Measurements from ENCODE around the gene GNAO1.

DNA sequence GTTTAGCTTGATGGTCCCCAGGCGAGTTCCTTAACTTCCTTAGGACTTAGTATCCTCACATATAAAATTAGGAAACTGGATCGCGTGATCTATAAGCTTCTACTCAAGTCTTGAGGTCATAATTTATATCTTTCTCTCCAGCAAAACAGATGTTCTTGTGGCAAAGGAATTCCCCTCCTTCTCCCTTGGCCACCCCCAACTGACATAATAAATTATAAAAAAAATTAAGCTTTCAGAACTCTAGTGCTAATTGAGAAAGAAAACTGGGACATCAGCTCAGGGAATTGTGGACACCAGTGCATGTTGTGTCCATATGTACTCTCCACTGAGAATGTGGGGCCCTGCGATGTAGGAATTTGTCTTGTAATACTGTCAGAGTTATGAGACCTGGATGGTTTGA, 13.5 kb downstream of the GNAO1 start:
- TF ChIP-seq, protein P1, sequence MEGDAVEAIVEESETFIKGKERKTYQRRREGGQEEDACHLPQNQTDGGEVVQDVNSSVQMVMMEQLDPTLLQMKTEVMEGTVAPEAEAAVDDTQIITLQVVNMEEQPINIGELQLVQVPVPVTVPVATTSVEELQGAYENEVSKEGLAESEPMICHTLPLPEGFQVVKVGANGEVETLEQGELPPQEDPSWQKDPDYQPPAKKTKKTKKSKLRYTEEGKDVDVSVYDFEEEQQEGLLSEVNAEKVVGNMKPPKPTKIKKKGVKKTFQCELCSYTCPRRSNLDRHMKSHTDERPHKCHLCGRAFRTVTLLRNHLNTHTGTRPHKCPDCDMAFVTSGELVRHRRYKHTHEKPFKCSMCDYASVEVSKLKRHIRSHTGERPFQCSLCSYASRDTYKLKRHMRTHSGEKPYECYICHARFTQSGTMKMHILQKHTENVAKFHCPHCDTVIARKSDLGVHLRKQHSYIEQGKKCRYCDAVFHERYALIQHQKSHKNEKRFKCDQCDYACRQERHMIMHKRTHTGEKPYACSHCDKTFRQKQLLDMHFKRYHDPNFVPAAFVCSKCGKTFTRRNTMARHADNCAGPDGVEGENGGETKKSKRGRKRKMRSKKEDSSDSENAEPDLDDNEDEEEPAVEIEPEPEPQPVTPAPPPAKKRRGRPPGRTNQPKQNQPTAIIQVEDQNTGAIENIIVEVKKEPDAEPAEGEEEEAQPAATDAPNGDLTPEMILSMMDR (IDR thresholded peaks at IDR 0.05; ENCODE audit: poor library complexity, severe bottlenecking): no peak
- no peak for TF ChIP-seq EZH2 (IDR thresholded peaks at IDR 0.05; ENCODE audit: borderline replicate concordance, insufficient read depth, low read length, poor library complexity, severe bottlenecking)
- no peak for TF ChIP-seq POLR2AphosphoS5 (IDR thresholded peaks at IDR 0.05)
- no peak for TF ChIP-seq SMC3 (conservative IDR thresholded peaks at IDR 0.05; ENCODE audit: poor library complexity)
- TF ChIP-seq EP300 (conservative IDR thresholded peaks at IDR 0.05; ENCODE audit: poor library complexity, severe bottlenecking): no peak
- TF ChIP-seq MXI1 (conservative IDR thresholded peaks at IDR 0.05; ENCODE audit: poor library complexity, severe bottlenecking): no peak
- TF ChIP-seq, protein P2, sequence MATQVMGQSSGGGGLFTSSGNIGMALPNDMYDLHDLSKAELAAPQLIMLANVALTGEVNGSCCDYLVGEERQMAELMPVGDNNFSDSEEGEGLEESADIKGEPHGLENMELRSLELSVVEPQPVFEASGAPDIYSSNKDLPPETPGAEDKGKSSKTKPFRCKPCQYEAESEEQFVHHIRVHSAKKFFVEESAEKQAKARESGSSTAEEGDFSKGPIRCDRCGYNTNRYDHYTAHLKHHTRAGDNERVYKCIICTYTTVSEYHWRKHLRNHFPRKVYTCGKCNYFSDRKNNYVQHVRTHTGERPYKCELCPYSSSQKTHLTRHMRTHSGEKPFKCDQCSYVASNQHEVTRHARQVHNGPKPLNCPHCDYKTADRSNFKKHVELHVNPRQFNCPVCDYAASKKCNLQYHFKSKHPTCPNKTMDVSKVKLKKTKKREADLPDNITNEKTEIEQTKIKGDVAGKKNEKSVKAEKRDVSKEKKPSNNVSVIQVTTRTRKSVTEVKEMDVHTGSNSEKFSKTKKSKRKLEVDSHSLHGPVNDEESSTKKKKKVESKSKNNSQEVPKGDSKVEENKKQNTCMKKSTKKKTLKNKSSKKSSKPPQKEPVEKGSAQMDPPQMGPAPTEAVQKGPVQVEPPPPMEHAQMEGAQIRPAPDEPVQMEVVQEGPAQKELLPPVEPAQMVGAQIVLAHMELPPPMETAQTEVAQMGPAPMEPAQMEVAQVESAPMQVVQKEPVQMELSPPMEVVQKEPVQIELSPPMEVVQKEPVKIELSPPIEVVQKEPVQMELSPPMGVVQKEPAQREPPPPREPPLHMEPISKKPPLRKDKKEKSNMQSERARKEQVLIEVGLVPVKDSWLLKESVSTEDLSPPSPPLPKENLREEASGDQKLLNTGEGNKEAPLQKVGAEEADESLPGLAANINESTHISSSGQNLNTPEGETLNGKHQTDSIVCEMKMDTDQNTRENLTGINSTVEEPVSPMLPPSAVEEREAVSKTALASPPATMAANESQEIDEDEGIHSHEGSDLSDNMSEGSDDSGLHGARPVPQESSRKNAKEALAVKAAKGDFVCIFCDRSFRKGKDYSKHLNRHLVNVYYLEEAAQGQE (IDR thresholded peaks at IDR 0.05; ENCODE audit: borderline replicate concordance): no peak
- no peak for TF ChIP-seq TAF1 (IDR thresholded peaks at IDR 0.05; ENCODE audit: low read depth)
